DMS53 (cell line): ENCODE measurements around the gene CENPVL3.
"Not testable (repeated sequence)": the region's sequence is repeated elsewhere in the genome, so short reads cannot be mapped to it uniquely, and the experiment has no call there.

Experiments used
- DNase-seq: peaks from one replicate; lab custom pipeline; 2025; lab: John Stamatoyannopoulos, UW

The CENPVL3 gene

DNA sequence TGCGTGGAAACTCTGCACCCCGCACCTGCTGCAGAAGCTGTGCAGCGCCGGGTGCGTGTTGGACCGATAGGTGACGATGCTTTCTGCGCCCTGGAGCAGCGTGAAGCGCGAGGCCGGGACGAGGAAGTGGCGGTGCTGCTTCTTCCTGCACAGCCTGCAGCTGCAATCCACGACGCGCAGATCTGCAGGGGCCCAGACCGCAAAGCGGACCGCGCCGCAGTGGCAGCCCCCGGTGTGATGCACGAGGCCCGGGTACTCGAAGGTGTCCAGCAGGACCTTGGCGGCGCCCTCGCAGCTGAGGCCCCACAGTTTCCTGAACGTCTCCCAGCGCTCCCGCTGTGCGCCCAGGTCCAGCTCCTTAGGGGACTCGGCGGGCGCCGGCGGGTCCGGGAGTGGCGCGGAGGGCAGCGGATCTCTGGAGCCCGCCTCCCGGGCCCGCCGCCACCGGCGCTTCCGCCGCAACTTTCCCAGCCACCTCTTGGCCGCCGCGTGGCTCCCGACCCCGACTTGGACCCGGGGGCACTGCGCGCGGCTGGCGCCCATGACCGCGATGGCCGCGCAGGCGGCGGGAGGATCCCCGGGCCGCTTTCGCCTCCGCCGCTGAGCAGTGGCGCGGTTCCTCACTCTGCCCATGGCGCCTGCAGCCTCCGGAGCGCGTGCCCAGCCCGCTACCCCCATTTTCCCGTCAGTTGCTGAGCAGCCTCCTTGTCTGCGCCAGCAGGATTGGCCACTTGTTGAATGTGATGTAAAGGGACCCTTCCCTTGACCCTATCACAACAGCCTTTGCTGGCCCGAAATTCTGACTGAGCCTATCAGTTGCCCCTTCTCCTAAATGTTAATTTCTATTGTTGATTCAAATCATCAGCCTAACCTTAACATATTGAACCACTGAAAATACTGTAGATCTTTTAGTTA, at the start of gene CENPVL3:
TSS of gene CENPVL3 (minus strand) at position 672 of the 915 bp plus-strand sequence. CDS start at position 633, 39 bp downstream.
- DNase-seq, result not testable (repeated sequence)

DNA sequence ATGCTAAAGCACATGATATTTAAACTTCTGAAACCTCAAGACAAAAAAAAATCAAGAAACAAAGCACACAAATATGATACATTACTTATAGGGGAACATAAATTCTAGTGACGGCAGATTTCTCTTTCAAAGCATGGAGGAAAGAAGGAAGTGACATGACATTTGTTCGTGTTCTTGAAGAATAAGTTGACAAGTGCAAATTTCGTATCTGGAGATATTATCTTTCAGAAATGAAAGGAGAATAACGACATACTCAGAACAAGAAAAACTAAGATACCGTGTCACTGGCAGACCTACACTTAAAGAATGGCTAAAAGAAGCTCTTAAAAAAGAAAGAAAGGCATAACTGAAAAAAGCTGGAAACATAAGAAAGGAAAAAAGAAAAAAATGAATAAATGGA, 47.3 kb upstream of the CENPVL3 start:
- no peak for DNase-seq

DNA sequence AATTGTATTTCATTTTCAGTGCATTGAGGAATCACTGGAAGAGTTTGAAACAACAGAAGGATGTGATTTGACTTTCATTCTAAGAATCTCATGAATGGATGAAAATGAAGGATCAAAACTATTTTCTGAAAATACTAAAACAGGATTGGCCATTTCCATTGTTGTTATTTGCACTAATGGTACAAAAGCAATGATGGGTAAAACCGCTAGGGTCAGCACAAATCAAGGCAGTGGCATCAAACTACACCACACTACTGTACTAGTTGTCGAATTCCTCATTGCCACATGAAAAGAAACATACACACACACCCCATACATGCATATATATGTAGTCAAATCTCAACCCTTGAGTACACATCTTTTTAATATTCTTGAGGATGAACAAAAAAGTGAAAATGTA, 24.7 kb upstream of the CENPVL3 start:
- no peak for DNase-seq

DNA sequence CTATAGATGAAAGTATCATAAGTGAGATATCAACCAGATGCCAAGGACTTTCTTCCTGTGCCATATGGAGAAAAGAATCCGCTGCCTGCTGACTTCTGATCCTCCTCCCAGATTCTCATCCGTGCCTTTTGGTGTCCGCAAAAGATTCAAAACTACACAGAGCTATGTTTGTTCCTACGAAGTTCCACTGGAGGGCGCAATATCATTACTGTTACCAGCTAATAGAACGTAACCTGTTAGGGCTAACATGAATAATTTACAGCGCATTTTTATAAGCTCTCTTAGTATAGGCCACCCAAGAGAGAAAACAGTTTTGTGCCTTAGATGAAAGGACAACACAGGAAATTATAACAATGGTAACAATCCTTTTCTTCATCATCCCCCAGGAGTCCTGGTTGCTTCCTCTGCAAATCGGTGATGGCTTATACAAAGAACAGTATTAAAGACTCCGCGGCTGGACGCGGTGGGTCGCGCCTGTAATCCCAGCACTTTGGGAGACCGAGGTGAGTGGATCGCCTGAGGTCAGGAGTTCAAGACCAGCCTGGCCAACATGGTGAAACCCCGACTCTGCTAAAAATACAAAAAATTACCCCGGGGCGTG, 22.8 kb upstream of the CENPVL3 start:
- DNase-seq, result peak; percentile 35

DNA sequence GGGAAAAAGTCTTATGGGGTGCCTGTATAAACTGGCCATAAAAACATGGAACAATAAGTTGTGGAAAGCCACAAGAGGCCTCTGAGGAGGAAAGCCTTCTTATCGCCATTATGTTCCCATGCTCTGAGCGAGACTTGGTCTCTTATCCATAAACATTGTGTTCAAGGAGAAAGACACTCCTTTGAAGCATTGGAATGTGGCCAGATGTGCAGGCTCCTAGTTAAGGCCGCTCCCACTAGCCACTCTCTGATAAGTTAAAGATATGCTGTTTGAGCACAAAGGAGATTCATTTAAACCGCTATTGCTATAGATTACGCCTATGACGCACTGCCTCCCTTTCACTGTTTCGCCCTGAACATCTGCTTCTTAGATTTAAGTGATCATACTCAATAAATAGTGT, 17.8 kb upstream of the CENPVL3 start:
- not testable (repeated sequence) for DNase-seq

DNA sequence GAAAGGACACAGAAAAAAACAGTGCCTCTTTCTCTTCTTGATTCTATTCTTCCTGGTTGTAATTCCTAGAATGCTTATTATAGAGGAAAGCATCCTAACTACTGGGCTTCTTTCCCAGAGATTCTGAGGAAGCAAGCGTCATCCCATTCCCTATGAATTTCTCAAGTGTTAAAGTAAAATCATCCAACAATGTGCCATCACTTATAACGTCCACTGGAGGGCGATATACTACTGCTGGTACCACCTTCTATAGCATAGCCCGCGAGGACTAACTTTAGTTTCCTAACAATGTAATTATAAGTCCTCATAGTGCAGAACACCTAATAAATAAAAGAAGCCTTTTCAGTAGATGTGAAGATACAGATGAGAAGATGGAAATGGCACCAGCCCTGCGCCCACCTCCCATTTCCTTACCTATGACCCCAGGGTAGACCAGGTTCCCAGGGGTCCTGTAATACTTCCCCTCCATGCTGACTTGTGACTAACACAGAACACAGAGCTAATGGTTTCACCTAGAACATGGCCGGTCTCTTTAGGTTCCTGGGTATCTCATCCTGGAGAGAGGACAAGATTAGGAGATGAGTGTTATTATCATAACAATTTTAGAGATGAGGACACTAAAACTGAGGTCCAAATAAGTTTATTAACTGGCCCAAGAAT, 4.2 kb downstream of the CENPVL3 start:
- peak; percentile 63 for DNase-seq

DNA sequence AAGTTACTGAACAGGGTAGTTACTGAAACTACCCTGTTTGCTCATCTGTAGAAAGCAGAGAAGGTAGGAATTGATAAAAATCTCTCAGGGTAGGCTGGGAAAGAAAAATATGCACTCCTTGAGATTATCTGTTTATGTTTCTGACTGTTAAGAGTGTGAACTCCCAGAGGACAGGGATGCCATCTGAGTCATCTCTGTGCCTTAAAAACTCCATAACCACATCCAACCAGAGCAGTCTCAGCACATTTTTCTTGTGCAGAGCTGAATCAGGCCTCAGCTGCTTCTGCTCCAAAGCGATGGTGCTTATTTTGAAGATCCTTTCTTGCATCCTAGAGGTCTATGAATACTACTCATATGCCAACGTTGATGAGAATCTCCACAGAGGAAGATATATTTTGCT, 9.9 kb downstream of the CENPVL3 start:
- no peak for DNase-seq

DNA sequence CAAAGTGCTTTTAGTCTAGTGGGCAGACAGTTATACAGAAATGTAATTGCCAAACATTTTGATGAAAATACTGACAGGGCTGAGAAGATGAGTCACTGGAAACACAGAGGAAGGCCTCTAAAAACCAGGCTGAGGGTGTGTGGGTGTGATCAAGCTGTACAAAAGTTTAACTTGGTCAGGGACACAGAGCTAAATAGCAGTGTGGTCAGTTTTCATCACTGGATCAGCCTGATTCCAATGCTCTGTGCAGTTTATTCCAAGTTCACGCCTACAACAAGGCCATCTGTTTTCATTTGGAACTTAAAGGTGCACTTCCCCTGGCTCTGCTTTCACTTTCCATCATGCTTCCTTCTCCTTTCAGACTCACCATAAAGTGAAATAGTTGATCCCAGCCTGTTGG, 10.6 kb downstream of the CENPVL3 start:
- DNase-seq, result no peak

DNA sequence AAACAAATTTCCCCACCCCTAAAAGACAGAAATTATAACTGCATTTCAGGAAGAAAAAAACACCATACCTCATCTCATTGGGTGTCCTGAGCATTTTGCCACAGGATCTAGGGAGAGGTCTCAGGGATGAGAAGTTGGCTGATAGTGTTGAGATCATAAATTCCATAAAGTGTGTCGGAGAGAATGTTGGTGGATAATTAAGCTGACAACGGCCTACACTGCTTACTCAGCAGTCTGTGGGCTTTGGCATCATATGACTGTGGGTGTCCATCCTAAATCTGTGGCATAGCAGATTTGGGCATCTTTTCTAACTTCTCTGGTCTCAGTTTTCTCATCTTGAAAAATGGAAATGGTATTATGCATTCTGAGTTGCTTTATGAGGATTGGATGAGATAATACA, 12.3 kb downstream of the CENPVL3 start:
- DNase-seq, result no peak

DNA sequence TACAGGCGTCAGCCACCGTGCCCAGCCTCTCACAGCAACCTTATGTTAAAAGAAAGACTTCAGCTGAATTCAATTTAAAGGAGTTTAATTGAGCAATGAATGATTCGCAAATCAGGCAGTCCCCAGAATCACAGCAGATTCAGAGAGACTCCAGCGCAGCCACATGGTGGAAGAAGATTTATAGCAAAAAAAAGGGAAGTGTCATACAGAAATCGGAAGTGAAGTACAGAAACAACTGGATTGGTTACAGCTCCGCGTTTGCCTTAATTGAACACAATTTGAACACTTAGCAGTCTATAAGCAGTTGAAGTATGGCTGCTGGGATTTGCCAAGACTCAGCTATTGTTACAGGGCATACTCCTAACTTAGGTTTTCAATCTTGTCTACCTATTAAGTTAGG, 19.8 kb downstream of the CENPVL3 start:
- no peak for DNase-seq

DNA sequence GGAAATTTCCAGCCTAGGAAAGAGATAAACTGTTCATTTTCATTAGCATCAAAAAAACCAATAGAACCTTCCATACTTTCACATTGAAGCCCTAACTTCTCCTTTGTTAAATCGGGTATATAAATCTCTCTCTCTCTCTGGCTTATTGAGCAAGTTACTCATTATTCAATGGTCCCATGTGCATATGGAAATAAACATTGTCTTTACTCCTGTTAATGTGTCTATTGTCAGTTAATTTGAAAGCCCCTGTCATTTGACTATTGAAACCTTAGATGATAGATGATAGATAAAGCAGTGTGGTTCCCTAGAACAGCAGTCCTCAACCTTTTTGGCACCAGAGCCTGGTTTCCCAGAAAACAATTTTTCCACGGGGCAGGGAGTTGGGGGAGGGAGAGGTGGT, 46.8 kb downstream of the CENPVL3 start:
- no peak for DNase-seq

DNA sequence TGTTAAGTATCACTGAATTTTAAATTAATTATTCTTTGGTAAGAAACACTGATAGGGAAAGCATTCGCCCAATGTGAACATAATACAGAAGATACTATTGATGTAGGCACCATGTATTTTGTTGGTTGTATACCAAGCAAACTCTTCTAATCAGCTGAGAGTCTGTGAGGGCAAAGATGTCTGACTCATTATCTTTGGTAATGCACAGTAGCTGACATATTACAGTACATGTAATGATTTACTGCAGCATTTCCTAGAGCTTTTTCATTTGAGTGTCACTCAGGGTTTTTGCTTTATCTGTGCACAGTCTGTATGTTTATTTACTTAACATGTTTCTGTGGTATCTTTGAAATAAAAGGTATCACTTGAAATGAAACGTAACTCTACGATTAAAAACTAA, 49.2 kb downstream of the CENPVL3 start:
- DNase-seq, result no peak

DNA sequence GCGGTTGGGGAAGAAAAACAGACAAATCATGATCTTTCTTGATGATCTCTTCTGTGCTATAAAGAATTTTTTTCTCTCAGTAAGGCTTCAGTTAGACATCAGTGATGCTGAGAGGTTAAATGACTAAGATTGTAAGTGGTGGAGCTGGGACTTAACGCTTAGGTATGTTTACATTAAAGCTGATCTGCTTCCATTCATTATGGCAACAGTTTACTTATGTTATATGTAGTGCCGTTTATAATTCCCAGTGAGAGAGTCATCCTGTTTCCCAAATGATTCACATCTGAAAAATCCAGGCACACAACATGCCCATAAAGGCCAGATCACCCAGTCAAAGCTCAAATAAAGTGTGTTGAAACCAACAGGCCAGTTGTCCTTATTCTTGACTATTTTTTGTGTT, 50.1 kb downstream of the CENPVL3 start:
- DNase-seq, result no peak
